ENCODE results near the gene ZNF423. TPM values are rescaled to one million over a fixed set of nuclear protein-coding genes. Genes with fewer than 3 reads are reported as not detected.

Gene ZNF423
- total and polyA plus RNA-seq, 2 experiments from 2014 or later, result 0.43 to 0.49 TPM

GRCh38 chr16:49494891-49495566, 360.9 kb downstream of the ZNF423 start:
- 38 to 39% methylated on average over 9 of the region's 9 CpGs for WGBS, 2 experiments (ENCODE audit: low coverage in 1 of 2, low lambda C conversion rate in 2 of 2, missing lambda C conversion rate in 2 of 2)
- Histone ChIP-seq H3K27me3 (replicated peaks; ENCODE audit: insufficient read depth) (no peaks in the 10 kb centered on the region), H3K9me3 (ENCODE audit: low read depth) (no peaks in the 10 kb centered on the region), H2AFZ (no peak overlapping the region), H3K4me1 (ENCODE audit: insufficient read depth) (no peaks in the 10 kb centered on the region), H3K9me2 (ENCODE audit: insufficient read depth) (no peaks in the 10 kb centered on the region), H3K4me3 (no peak overlapping the region), H3F3A (ENCODE audit: insufficient read depth) (no peaks in the 10 kb centered on the region), H3K79me2 (ENCODE audit: insufficient read depth) (no peaks in the 10 kb centered on the region), H3K4me2 (ENCODE audit: unreplicated experiment) (no peak overlapping the region), H3K36me3 (ENCODE audit: low read depth) (no peaks in the 10 kb centered on the region), H3K27ac (no peak overlapping the region), H3K9ac (no peak overlapping the region), H4K20me1 (ENCODE audit: insufficient read depth) (no peaks in the 10 kb centered on the region)
- in situ Hi-C loops (cut with MboI), result no loop called here
- TF ChIP-seq EZH2 (IDR thresholded peaks at IDR 0.05; ENCODE audit: insufficient read depth, poor library complexity, severe bottlenecking) (no peak), EZH2phosphoT487 (IDR thresholded peaks at IDR 0.05; ENCODE audit: insufficient read depth, low read depth) (no peak)
- no peak for DNase-seq

GRCh38 chr16:49494474-49494873, 361.4 kb downstream of the ZNF423 start:
- no peaks in the 10 kb centered on the region for H3K9me3 ChIP-seq (ENCODE audit: low read depth)
- TF ChIP-seq EZH2phosphoT487 (IDR thresholded peaks at IDR 0.05; ENCODE audit: insufficient read depth, low read depth) (no peak), EZH2 (IDR thresholded peaks at IDR 0.05; ENCODE audit: insufficient read depth, poor library complexity, severe bottlenecking) (no peak)
- no peaks in the 10 kb centered on the region for H4K20me1 ChIP-seq (ENCODE audit: insufficient read depth)
- no peak overlapping the region for H3K4me3 ChIP-seq
- no peak overlapping the region for H2AFZ ChIP-seq
- H3K27me3 ChIP-seq (replicated peaks; ENCODE audit: insufficient read depth), result no peaks in the 10 kb centered on the region
- H3F3A ChIP-seq (ENCODE audit: insufficient read depth), result no peaks in the 10 kb centered on the region
- WGBS, 2 experiments (ENCODE audit: low coverage in 1 of 2, low lambda C conversion rate in 2 of 2, missing lambda C conversion rate in 2 of 2), result 54 to 55% methylated on average over 7 of the region's 7 CpGs
- H3K9ac ChIP-seq, result no peak overlapping the region
- in situ Hi-C loops (cut with MboI), result no loop called here
- no peak overlapping the region for H3K4me2 ChIP-seq (ENCODE audit: unreplicated experiment)
- no peaks in the 10 kb centered on the region for H3K79me2 ChIP-seq (ENCODE audit: insufficient read depth)
- no peaks in the 10 kb centered on the region for H3K36me3 ChIP-seq (ENCODE audit: low read depth)
- no peaks in the 10 kb centered on the region for H3K9me2 ChIP-seq (ENCODE audit: insufficient read depth)
- no peak overlapping the region for H3K27ac ChIP-seq
- no peak for DNase-seq
- H3K4me1 ChIP-seq (ENCODE audit: insufficient read depth), result no peaks in the 10 kb centered on the region

- Histone ChIP-seq H3K9ac (no peak overlapping the region), H2AFZ (no peak overlapping the region), H3F3A (ENCODE audit: insufficient read depth) (no peaks in the 10 kb centered on the region), H3K4me2 (ENCODE audit: unreplicated experiment) (no peak overlapping the region), H3K4me1 (ENCODE audit: insufficient read depth) (no peaks in the 10 kb centered on the region), H3K4me3 (no peak overlapping the region), H3K79me2 (ENCODE audit: insufficient read depth) (no peaks in the 10 kb centered on the region), H3K27me3 (replicated peaks; ENCODE audit: insufficient read depth) (no peaks in the 10 kb centered on the region), H3K27ac (no peak overlapping the region), H3K9me2 (ENCODE audit: insufficient read depth) (no peaks in the 10 kb centered on the region), H3K9me3 (ENCODE audit: low read depth) (no peaks in the 10 kb centered on the region), H3K36me3 (ENCODE audit: low read depth) (no peaks in the 10 kb centered on the region), H4K20me1 (ENCODE audit: insufficient read depth) (no peaks in the 10 kb centered on the region)
- DNase-seq, result no peak
- in situ Hi-C loops (cut with MboI), result no loop called here
- 50 to 60% methylated on average over 2 of the region's 2 CpGs for whole genome bisulfite sequencing, 2 experiments (ENCODE audit: low coverage in 1 of 2, low lambda C conversion rate in 2 of 2, missing lambda C conversion rate in 2 of 2)
- TF ChIP-seq EZH2phosphoT487 (IDR thresholded peaks at IDR 0.05; ENCODE audit: insufficient read depth, low read depth), result no peak
- no peak for TF ChIP-seq EZH2 (IDR thresholded peaks at IDR 0.05; ENCODE audit: insufficient read depth, poor library complexity, severe bottlenecking)
Observed at GRCh38 chr16:49493836-49494235, 362.1 kb downstream of the ZNF423 start.

- TF ChIP-seq EZH2 (IDR thresholded peaks at IDR 0.05; ENCODE audit: insufficient read depth, poor library complexity, severe bottlenecking), result no peak
- no peak for TF ChIP-seq EZH2phosphoT487 (IDR thresholded peaks at IDR 0.05; ENCODE audit: insufficient read depth, low read depth)
- no peaks in the 10 kb centered on the region for H3K36me3 ChIP-seq (ENCODE audit: low read depth)
- 68 to 69% methylated on average over 15 to 16 of the region's 16 CpGs for WGBS, 2 experiments (ENCODE audit: low coverage in 1 of 2, low lambda C conversion rate in 2 of 2, missing lambda C conversion rate in 2 of 2)
Observed at GRCh38 chr16:49492896-49493626, 362.9 kb downstream of the ZNF423 start.

More at GRCh38 chr16:49492896-49493626, 362.9 kb downstream of the ZNF423 start:
- no peaks in the 10 kb centered on the region for H3K9me2 ChIP-seq (ENCODE audit: insufficient read depth)
- H3K79me2 ChIP-seq (ENCODE audit: insufficient read depth), result no peaks in the 10 kb centered on the region
- H4K20me1 ChIP-seq (ENCODE audit: insufficient read depth), result no peaks in the 10 kb centered on the region
- no peak overlapping the region for H3K4me2 ChIP-seq (ENCODE audit: unreplicated experiment)
- no peak for DNase-seq
- no peaks in the 10 kb centered on the region for H3K4me1 ChIP-seq (ENCODE audit: insufficient read depth)
- H3K27me3 ChIP-seq (replicated peaks; ENCODE audit: insufficient read depth), result no peaks in the 10 kb centered on the region
- in situ Hi-C loops (cut with MboI), result no loop called here
- no peaks in the 10 kb centered on the region for H3K9me3 ChIP-seq (ENCODE audit: low read depth)
- H3K27ac ChIP-seq, result no peak overlapping the region
- H3K4me3 ChIP-seq, result no peak overlapping the region
- H3F3A ChIP-seq (ENCODE audit: insufficient read depth), result no peaks in the 10 kb centered on the region
- H2AFZ ChIP-seq, result no peak overlapping the region
- H3K9ac ChIP-seq, result no peak overlapping the region

Measured in GM23248 (cell line).